ENCODE data around the gene MCCD1.
A peak's percentile ranks its signal among the peaks of the same experiment; 100 is the strongest.

The MCCD1 gene

DNA sequence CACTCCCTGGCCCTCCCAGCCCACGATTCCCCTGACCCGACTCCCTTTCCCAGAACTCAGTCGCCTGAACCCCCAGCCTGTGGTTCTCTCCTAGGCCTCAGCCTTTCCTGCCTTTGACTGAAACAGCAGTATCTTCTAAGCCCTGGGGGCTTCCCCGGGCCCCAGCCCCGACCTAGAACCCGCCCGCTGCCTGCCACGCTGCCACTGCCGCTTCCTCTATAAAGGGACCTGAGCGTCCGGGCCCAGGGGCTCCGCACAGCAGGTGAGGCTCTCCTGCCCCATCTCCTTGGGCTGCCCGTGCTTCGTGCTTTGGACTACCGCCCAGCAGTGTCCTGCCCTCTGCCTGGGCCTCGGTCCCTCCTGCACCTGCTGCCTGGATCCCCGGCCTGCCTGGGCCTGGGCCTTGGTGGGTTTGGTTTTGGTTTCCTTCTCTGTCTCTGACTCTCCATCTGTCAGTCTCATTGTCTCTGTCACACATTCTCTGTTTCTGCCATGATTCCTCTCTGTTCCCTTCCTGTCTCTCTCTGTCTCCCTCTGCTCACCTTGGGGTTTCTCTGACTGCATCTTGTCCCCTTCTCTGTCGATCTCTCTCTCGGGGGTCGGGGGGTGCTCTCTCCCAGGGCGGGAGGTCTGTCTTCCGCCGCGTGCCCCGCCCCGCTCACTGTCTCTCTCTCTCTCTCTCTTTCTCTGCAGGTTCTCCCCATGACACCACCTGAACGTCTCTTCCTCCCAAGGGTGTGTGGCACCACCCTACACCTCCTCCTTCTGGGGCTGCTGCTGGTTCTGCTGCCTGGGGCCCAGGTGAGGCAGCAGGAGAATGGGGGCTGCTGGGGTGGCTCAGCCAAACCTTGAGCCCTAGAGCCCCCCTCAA lies 43.5 kb downstream of the MCCD1 start, which contains the start of gene LTA:
Gene LTA (plus strand): TSS at position 249 of the 871 bp plus-strand sequence. CDS start 454 bp downstream, at position 703.
- DNase-seq (ENCODE audit: low read depth) = peak; percentile 55

DNA sequence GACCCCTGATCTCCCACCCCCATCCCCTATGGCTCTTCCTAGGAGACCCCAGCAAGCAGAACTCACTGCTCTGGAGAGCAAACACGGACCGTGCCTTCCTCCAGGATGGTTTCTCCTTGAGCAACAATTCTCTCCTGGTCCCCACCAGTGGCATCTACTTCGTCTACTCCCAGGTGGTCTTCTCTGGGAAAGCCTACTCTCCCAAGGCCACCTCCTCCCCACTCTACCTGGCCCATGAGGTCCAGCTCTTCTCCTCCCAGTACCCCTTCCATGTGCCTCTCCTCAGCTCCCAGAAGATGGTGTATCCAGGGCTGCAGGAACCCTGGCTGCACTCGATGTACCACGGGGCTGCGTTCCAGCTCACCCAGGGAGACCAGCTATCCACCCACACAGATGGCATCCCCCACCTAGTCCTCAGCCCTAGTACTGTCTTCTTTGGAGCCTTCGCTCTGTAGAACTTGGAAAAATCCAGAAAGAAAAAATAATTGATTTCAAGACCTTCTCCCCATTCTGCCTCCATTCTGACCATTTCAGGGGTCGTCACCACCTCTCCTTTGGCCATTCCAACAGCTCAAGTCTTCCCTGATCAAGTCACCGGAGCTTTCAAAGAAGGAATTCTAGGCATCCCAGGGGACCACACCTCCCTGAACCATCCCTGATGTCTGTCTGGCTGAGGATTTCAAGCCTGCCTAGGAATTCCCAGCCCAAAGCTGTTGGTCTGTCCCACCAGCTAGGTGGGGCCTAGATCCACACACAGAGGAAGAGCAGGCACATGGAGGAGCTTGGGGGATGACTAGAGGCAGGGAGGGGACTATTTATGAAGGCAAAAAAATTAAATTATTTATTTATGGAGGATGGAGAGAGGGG lies 44.7 kb downstream of the MCCD1 start:
- DNase-seq (ENCODE audit: low read depth) = no peak

DNA sequence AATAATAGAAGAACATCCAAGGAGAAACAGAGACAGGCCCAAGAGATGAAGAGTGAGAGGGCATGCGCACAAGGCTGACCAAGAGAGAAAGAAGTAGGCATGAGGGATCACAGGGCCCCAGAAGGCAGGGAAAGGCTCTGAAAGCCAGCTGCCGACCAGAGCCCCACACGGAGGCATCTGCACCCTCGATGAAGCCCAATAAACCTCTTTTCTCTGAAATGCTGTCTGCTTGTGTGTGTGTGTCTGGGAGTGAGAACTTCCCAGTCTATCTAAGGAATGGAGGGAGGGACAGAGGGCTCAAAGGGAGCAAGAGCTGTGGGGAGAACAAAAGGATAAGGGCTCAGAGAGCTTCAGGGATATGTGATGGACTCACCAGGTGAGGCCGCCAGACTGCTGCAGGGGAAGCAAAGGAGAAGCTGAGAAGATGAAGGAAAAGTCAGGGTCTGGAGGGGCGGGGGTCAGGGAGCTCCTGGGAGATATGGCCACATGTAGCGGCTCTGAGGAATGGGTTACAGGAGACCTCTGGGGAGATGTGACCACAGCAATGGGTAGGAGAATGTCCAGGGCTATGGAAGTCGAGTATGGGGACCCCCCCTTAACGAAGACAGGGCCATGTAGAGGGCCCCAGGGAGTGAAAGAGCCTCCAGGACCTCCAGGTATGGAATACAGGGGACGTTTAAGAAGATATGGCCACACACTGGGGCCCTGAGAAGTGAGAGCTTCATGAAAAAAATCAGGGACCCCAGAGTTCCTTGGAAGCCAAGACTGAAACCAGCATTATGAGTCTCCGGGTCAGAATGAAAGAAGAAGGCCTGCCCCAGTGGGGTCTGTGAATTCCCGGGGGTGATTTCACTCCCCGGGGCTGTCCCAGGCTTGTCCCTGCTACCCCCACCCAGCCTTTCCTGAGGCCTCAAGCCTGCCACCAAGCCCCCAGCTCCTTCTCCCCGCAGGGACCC lies 45.6 kb downstream of the MCCD1 start:
- no peak for DNase-seq (ENCODE audit: low read depth)

DNA sequence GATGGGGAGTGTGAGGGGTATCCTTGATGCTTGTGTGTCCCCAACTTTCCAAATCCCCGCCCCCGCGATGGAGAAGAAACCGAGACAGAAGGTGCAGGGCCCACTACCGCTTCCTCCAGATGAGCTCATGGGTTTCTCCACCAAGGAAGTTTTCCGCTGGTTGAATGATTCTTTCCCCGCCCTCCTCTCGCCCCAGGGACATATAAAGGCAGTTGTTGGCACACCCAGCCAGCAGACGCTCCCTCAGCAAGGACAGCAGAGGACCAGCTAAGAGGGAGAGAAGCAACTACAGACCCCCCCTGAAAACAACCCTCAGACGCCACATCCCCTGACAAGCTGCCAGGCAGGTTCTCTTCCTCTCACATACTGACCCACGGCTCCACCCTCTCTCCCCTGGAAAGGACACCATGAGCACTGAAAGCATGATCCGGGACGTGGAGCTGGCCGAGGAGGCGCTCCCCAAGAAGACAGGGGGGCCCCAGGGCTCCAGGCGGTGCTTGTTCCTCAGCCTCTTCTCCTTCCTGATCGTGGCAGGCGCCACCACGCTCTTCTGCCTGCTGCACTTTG lies 46.7 kb downstream of the MCCD1 start, which contains the start of gene TNF:
Gene TNF (plus strand): TSS at position 231 of the 567 bp plus-strand sequence. CDS start 177 bp downstream, at position 408.
- DNase-seq (ENCODE audit: low read depth) = peak; percentile 76

DNA sequence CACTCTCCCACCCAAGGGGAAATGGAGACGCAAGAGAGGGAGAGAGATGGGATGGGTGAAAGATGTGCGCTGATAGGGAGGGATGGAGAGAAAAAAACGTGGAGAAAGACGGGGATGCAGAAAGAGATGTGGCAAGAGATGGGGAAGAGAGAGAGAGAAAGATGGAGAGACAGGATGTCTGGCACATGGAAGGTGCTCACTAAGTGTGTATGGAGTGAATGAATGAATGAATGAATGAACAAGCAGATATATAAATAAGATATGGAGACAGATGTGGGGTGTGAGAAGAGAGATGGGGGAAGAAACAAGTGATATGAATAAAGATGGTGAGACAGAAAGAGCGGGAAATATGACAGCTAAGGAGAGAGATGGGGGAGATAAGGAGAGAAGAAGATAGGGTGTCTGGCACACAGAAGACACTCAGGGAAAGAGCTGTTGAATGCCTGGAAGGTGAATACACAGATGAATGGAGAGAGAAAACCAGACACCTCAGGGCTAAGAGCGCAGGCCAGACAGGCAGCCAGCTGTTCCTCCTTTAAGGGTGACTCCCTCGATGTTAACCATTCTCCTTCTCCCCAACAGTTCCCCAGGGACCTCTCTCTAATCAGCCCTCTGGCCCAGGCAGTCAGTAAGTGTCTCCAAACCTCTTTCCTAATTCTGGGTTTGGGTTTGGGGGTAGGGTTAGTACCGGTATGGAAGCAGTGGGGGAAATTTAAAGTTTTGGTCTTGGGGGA lies 47.4 kb downstream of the MCCD1 start:
- no peak for DNase-seq (ENCODE audit: low read depth)

DNA sequence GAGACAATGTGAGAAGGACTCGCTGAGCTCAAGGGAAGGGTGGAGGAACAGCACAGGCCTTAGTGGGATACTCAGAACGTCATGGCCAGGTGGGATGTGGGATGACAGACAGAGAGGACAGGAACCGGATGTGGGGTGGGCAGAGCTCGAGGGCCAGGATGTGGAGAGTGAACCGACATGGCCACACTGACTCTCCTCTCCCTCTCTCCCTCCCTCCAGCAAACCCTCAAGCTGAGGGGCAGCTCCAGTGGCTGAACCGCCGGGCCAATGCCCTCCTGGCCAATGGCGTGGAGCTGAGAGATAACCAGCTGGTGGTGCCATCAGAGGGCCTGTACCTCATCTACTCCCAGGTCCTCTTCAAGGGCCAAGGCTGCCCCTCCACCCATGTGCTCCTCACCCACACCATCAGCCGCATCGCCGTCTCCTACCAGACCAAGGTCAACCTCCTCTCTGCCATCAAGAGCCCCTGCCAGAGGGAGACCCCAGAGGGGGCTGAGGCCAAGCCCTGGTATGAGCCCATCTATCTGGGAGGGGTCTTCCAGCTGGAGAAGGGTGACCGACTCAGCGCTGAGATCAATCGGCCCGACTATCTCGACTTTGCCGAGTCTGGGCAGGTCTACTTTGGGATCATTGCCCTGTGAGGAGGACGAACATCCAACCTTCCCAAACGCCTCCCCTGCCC lies 48.3 kb downstream of the MCCD1 start:
- DNase-seq (ENCODE audit: low read depth) = no peak

DNA sequence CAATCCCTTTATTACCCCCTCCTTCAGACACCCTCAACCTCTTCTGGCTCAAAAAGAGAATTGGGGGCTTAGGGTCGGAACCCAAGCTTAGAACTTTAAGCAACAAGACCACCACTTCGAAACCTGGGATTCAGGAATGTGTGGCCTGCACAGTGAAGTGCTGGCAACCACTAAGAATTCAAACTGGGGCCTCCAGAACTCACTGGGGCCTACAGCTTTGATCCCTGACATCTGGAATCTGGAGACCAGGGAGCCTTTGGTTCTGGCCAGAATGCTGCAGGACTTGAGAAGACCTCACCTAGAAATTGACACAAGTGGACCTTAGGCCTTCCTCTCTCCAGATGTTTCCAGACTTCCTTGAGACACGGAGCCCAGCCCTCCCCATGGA lies 48.8 kb downstream of the MCCD1 start:
- DNase-seq (ENCODE audit: low read depth) = no peak

DNA sequence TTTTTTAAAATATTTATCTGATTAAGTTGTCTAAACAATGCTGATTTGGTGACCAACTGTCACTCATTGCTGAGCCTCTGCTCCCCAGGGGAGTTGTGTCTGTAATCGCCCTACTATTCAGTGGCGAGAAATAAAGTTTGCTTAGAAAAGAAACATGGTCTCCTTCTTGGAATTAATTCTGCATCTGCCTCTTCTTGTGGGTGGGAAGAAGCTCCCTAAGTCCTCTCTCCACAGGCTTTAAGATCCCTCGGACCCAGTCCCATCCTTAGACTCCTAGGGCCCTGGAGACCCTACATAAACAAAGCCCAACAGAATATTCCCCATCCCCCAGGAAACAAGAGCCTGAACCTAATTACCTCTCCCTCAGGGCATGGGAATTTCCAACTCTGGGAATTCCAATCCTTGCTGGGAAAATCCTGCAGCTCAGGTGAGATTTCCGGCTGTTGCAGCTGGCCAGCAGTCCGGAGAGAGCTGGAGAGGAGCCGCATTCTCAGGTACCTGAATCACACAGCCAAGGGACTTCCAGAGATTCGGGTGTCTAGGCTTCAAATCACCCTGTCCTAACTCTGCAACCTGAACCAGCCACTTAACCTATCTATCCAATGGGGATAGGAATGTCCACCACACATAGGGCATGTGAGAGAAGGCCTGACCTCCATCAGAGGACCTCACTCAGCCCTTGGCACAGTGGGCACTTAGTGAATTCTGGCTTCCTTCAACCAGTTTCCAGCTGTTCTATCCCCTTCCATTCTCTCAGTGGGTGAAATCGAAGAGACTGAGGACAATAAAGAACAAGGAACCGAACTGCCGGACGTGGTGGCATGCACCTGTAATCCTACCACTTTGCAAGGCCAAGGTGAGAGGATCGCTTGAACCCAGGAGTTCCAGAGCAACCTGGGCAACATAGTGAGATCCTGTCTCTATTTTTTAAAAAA lies 49.7 kb downstream of the MCCD1 start:
- peak; percentile 49 for DNase-seq (ENCODE audit: low read depth)

DNA sequence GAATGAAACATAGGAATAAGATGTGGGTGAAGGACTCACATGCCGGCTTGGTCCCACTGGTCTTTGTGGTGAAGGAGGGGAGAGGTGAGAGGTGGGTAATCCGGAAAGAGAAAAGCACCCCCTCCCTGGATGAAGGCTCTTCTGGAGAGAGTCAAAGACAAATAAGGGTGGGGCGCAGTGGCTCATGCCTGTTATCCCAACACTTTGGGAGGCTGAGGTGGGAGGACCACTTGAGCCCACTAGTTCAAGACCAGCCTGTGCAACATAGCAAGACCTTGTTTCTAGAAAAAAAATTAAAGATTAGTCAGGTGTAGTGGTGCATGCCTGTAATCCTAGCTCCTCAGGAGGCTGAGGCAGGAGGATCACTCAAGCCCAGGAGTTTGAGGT lies 50.4 kb downstream of the MCCD1 start:
- DNase-seq (ENCODE audit: low read depth) = peak; percentile 34

All from stimulated activated CD8-positive, alpha-beta memory T cell treated with anti-CD3 and anti-CD28 coated beads, Interleukin-12 subunit alpha, Interleukin-12 subunit beta, amount 100 ng/mL, for 1 hour (primary cell).